GM19455 (cell line): ENCODE data around the gene FBXL17.

Source experiments
- ATAC-seq: cut with Tn5 transposase; IDR thresholded peaks from one replicate; pipeline ENCODE4 v1.9.1; 2021; ENCODE audit not compliant: unreplicated experiment

FBXL17 gene

DNA sequence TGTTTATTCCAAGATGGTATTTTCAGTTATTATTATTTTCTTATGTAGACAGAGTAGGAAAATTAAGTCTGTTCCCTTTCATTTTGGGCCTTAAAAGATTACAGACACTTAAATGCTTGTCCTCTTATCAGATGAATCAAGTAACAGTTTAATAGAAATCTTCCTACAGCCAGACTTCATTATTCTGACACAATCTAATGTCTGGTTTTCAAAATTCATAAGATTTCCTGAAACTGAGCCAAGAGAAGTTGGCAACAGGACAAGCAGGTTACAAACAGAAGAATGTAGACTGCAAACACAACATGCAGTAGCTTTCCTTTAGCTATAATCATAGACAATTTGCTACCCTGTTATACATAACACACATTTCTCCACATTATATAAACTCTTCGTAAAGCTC lies 130.5 kb downstream of the FBXL17 start:
- ATAC-seq = no peak

DNA sequence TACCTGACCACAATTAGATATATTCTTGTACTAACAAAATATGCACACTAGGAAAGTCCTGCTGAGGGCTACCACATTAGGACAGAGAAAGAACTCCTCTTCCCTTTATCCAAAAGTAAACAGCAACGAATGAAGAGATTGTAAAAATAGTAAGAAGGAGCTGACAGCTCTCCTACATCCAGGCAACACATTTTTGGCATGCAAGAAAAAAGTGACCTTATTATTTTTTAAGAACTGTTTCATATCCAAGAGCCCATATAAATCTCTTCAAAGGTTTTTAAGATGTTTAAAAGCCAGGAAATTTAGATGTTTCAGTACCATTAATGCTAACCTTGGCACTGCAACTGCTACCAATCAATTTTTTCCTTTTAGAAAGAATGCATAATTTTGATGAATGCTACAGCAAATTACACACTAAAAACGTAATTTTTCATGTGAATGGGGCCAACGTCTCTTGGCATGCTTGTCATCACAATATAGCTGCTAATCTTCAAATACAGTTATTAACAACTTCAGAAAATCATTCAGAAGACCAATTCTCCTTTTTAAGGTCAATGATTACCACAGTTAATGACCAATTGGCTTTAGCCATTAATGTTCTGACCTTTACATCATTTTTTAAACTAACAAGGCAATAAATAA lies 132.0 kb downstream of the FBXL17 start:
- no peak for ATAC-seq

DNA sequence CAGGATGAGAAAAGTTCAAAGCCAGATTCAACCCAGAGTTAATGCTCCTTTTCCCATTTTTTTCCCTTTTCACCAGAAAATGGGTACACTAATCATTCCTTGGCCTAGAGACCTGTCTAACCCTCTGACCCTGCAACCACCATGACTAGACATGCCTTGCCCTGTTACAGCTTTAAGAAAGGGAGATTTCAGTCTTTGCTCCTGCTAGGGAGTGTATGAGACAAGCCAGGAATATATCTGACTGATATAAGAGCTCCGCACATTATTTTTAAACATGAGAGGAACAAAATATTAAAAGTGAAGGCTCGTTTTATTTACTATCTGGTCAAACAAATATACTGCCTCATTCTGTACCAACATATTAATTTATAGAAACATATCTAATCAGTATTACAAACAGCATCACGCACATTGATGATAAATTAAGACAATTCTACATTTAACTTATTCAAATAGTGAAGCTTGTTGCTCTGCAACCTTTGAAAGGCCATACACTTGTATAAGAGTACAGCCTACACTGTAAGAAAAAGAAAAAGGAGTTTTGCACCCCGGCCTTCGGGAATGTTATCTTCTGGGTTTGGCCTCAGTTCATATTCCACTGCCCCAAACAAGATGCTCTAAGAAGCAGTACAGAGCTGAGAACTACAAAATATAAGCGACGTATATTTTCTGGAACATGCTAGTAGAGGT lies 132.7 kb downstream of the FBXL17 start:
- no peak for ATAC-seq

DNA sequence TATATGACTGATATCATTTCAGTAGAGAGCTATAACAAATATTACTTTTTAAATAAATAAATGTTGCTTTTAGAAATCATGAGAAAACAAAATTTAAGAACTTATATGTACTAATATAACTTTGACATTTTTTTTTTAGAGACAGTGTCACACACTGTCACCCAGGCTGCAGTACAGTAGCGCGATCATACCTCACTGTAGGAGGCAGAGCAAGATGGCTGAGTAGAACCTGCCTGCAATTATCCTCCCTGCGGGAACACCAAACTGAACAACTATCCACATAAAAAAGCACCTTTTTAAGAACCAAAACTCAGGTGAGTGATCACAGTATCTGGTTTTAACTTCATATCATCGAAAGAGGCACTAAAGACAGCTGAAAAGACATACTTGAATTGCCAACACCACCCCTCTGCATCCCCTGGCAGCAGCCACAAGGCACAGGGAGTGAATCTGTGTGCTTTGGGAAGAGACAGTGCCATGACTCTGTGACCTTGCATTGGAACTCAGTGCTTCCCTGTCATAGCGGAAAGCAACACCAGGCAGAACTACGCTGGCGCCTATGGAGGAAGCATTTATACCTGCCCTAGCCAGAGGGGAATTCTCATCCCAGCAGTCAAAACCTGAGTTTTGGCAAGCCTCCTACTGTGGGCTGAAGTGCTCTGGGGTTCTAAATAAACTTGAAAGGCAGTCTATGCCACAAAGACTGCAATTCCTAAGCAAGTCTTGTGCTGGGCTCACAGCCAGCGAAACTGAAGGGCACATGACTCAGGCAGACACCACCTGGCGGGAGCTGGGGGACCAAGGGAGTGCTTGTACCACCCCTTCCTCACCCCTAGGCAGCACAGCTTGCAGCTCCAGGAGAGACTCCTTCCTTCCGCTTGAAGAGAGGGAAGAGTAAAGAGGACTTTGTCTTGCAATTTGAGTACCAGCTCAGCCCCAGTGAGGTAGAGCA lies 142.7 kb downstream of the FBXL17 start:
- ATAC-seq = no peak

DNA sequence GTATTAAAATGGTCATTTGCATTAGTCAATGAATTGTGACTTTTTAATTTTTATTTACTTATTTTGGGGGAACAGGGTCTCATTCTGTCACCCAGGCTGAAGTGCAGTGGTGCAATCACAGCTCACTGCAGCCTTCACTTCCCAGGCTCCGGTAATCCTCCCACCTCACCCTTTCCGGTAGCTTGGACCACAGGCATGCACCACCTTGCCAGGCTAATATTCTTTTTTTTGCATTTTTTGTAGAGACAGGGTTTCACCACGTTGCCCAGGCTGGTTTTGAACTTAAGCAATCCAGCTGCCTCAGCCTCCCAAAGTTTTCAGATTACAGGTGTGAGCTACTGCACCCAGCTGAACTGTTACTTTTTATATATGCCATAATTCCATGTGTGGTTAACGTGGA lies 143.4 kb downstream of the FBXL17 start:
- no peak for ATAC-seq

DNA sequence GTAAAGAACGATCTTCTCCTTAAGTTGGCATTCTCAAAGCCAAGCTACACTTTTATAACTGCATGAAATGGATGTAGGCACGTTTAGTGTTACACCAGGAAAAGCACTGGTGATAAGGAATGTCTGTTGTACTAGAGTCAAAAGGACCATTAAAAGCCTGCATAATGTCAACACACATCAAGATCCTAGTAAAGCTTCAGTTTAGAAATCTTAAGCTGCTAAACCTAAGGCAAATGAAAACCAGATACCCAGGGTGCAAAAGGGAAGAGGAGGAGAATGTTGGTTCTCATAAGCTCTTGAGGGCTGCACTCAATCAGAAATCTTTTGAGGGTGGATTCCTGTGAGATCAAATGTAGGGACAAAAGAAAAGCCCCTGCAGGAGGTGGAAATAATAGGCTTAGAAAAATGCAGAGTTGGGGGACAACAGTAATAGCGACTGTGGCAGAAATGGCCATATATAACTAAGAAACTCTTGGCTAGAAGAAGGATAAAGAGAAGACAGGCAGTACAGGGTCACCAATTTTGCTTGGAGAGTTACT lies 148.2 kb downstream of the FBXL17 start:
- ATAC-seq = no peak

DNA sequence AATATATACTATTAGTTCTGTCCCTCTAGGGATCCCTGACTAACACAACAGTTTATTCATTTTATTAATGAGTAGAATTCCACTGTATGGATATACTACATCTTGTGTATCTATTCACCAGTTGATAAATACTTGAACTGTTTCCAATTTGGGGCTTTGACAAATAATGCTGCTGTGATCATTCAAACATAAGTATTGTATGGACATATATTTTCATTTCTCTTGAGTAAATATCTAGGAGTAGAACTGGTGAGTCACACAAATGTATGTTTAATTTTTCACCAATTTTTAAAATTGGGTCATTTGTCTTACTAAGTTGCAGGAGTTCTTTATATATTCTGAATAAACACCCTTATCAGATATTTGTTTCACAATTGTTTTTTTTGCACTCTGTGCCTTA lies 149.1 kb downstream of the FBXL17 start:
- no peak for ATAC-seq

DNA sequence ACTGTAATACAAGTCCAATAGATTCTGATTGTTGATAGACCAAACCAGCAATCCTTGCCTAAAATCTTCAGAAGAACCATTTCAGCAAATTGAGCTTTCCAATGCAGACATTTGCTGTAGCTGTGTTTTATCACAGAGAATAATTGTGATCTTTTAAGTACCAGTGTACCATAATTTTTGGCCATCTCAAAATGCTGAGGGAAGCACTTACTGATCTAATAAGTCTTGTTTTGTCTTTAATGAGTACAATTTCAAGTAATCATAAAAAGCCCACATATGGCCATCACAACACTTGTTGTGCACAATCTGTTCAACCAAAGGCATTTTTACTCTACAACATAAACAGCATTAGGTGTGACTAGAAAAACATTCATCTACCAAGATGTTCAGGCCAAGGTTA lies 159.9 kb downstream of the FBXL17 start:
- no peak for ATAC-seq

DNA sequence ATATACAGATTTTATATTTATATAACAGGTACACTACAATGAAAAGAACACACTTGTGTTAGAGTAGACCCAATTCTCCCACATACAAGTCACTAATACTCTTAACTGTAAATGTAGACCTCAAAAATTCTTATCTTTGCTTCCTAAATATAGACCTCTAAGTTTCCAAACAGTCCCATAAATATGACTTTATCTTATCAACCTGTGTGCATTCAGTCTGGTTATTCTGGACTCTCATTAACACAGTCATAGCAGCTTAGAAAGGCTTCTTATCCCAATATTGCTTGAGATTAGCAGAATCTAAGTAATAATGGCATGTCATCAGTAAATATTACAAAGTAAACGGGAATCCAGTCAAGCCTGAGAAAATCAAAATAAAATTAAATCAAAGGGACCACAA lies 161.1 kb downstream of the FBXL17 start:
- no peak for ATAC-seq

DNA sequence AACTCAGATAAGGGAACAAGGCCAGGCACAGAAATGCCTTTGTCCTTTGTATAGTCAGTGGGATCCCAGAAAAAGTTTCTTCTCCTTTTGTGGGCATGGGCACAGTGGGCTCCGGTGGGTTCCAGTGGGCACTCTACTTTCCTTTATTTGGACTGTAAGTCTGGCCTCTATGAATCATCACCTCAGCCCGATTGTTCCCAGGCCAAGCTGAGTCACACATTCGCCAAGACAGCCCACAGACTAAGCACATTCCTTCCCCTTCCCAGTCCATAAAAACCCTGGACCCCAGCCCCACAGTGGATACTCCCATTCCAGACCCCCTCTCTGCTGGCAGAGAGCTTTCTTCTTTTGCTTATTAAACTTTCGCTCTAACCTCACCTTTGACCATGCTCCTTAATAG lies 165.0 kb downstream of the FBXL17 start:
- ATAC-seq = no peak

DNA sequence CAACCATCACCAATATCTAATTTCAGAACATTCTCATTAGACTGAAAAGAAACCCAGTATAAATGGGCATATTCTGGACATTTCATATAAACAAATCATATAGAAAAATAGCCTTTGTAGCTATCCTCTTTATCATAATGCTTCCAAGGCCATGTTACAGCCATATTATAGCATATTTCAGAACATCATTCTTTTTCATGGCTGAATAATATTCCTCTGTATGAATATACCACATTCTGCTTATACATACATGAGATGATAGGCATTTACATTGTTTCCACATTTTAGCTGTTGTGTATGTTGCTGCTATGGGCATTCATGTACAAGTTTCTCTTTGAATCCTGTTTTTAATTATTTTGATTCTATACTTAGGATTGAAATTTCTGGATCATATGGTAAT lies 167.0 kb downstream of the FBXL17 start:
- ATAC-seq = no peak

DNA sequence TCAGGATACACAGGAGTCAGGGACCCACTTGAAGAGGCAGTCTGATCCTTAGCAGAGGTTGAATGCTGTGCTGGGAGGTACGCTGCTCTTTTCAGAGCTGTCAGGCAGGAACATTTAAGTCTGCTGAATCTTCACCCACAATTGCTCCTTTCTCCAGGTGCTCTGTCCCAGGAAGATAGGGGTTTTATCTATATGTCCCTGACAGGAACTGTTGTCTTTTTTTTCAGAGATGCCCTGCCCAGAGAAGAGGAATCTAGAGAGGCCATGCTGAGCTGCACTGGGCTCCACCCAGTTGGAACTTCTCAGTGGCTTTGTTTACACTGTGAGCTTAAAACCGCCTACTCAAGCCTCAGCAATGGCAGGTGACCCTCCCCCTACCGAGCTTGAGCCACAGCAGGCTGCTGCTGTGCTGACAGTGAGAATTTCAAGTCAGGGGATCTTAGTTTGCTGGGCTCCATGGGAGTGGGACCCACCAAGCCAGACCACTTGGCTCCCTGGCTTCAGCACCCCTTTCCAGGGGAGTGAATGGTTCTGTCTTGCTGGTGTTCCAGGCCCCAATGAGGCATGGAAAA lies 169.0 kb downstream of the FBXL17 start:
- no peak for ATAC-seq

DNA sequence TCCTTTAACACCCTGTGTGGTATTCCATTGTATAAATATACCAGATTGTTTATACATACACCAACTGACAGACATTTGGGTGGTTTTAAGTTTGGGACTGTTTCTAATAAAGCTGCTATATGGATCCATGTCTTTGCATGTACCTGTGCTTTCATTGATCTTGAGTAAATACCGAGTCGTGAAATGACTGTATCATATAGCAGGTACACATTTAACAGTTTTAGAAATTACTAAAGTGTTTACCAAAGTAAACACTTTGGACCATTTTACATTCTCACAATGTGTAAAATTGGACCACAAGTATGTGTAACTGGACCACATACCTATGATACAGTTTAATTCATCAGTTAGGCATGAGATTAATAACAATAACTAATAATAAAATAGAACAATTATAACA lies 175.2 kb downstream of the FBXL17 start:
- ATAC-seq = no peak

DNA sequence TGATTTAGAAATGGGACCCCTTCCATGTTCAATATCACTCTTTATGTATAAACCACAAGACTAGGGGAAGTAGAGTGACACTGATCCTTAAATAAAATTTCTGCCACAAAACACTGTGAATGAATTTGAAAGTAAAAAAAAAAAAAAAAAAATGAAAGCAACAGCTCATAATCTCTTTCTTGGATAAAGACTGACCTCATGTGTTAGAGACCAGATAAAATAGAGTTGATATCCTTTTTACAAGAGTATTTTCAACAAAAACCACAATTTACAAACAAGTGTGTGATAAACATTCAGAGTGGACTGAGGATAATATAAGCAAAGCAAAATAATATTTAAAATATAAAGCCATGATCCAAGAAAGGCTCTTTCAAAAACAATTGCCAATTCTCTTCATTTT lies 180.2 kb downstream of the FBXL17 start:
- ATAC-seq = no peak

DNA sequence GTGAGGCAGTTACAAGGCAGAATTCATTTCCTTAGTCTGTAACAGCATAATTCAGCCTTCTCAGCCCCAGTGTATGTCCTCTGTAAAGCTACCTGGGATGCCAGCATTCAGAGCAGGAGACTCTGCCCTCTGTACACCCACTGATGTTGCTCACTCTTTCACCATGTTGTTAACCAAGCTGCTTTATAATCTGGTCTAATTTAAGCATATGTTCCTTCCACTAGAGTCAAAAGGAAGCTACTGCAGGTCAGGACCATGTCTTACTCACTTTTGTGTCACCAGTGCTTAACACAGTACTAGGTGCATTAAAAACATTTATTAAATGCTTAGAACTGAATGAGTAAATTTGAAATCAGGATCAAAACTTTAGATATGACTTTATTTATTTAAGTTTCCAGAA lies 185.6 kb downstream of the FBXL17 start:
- no peak for ATAC-seq

DNA sequence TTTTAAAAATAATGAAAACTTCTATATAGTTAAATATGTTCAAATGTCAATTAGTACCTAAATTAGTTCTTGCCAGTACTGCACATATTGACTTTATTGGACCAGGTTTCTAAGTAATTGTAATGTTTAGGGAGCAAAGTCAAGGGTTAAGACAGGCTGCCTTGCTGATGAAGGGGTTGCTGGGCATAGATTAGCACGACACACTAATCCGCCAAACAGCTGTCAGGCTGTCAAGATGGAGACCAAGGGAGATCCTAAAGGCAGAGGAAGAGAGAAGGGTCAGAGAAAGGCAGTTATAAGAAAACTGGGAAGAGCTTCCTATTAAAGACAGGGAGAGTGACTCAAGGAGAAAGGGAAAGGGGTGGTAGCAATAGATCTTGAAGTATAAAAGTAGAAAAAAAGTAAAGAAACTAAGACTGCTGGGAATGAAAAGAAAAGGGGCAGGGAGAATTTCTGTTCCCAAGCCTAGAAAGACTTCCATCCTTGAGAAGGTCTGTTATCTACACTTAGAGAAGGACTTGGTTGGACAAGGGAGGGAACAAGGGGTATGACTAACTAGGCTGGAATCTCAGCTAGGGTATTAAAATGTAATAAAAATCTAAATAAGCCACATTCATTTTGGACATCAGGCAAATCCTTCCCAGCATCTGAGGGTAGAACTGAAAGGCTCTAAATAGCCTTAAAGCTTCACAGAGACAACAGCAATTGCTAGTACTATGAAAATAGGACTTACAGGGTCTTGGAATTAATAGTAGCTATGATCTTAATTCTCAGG lies 188.7 kb downstream of the FBXL17 start:
- ATAC-seq = no peak

DNA sequence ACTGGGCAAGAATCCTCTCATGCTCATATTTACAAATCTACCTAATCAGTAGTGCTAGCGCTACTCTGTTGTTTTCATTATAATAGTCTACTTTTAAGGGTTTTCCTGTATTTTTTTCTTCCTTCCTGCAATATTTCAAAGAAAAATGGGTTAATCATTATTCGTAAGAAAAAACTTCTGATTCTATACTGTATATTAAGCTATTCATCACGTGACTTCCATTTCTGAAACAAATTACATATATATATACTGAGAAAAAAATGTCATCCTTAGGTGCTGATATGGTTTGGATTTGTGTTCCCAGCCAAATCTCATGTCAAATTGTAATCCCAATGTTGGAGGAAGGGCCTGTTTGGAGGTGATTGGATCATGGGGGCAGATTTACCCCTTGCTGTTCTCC lies 197.0 kb downstream of the FBXL17 start:
- ATAC-seq = no peak

DNA sequence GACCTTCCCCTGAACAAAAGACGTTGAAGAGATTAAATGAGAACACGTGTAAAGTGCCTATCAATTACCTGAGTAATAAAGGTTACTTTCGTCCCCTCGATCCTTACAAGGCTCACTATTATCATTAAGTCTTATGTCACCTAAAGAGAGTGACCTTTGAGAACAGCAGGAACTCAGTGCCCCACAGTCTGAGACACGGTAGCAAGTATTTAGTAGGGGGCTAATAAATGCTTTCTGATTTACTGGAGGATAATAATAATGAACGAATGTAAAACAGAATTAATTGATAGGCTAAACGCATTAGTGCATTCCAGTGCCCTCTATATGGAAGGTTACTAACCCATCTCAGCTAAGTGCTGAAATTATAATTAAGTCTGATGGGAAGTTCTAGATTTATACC lies 199.9 kb downstream of the FBXL17 start:
- ATAC-seq = no peak

DNA sequence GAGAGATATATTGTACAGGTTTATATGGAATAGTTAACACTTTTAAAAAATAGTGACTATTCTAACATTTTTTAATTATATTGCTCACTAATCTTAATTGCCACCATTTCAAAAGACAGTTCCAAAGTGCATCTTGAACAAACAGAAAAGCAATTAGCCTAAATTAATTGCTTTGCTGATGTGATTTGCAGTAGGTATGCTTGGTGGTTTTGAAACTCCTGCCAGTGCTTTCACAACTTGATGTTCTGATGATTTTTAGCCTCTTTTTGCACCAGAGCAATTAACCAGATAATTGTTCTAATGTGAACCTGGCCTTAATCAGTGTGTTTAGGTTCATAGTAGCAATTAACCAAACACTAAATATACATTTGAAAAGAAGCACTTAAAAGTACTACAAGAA lies 207.6 kb downstream of the FBXL17 start:
- no peak for ATAC-seq

DNA sequence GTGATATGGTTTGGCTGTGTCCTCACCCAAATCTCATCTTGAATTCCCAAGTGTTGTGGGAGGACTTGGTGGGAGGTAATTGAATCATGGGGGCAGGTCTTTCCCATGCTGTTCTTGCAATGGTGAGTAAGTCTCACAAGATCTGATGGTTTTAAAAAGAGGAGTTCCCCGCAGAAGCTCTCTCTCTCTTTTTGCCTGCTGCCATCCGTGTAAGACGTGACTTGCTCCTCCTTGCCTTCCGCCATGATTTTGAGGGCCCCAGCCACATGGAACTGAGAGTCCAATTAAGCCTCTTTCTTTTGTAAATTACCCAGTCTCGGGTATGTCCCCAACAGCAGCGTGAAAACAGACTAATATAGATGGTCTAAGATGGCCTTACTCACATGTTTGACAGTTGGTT lies 210.1 kb downstream of the FBXL17 start:
- no peak for ATAC-seq

DNA sequence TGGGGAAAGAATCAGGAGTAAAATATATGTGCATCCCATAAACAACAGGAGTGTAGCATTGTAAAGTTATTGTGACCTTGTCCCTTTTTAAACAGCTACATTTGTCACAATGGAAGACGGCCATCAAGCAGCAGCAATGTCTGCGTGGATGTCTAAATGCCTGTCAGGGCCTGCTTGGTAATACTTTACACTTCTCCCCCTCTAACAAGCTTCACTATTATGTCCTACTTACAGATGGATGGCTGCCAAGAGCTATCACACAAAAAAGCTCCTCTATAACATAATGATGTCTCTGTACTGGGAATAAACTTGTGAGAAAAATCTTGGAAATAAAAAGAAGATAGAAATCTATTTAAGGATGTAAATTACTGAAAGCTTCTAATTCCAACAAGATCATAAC lies 213.0 kb downstream of the FBXL17 start:
- ATAC-seq = no peak
